OCI-LY1 (cell line): ENCODE results near the gene PPP1CC.

Source experiments
- H2AFZ ChIP-seq: fragments of 200-600 bp; sonication (generic), shearing (Covaris generic); 2 replicates; pipeline ENCODE4 v1.6.0; 2014; ENCODE audit warnings: antibody characterized with exemption, mild to moderate bottlenecking, low read length
- H3F3A ChIP-seq: fragments of 200-600 bp; sonication (generic), shearing (Covaris generic); 2 replicates; pipeline ENCODE4 v1.6.0; 2014; ENCODE audit warnings: mild to moderate bottlenecking, antibody characterized with exemption, low read length, moderate library complexity; ENCODE audit not compliant: insufficient read depth
- H3K27ac ChIP-seq: fragments of 200-600 bp; sonication (generic); 2 replicates; pipeline ENCODE4 v1.5.1; 2014; ENCODE audit warnings: low read length, mixed run types, mild to moderate bottlenecking, low read depth; ENCODE audit not compliant: poor library complexity, severe bottlenecking
- H3K27me3 ChIP-seq: fragments of 200-600 bp; sonication (generic); 2 replicates; pipeline ENCODE4 v1.6.0; 2014; ENCODE audit warnings: antibody characterized with exemption, mild to moderate bottlenecking, low read length, moderate library complexity; ENCODE audit not compliant: insufficient read depth
- H3K36me3 ChIP-seq: fragments of 200-600 bp; sonication (generic); 2 replicates; pipeline ENCODE4 v1.6.1; 2014; ENCODE audit warnings: mild to moderate bottlenecking, antibody characterized with exemption, low read length, moderate library complexity, mixed read lengths; ENCODE audit not compliant: insufficient read depth
- H3K4me1 ChIP-seq: fragments of 200-600 bp; sonication (generic); 2 replicates; pipeline ENCODE4 v1.5.1; 2014; ENCODE audit warnings: mild to moderate bottlenecking, low read length, moderate library complexity; ENCODE audit not compliant: insufficient read depth, severe bottlenecking
- H3K4me2 ChIP-seq: fragments of 200-600 bp; sonication (generic), shearing (Covaris generic); 2 replicates; pipeline ENCODE4 v1.6.1; 2014; ENCODE audit warnings: low read length
- H3K4me3 ChIP-seq: fragments of 200-600 bp; sonication (generic); 2 replicates; pipeline ENCODE4 v1.5.1; 2014; ENCODE audit warnings: low read length, low read depth, mild to moderate bottlenecking, mixed read lengths; ENCODE audit not compliant: poor library complexity, severe bottlenecking
- H3K79me2 ChIP-seq: fragments of 200-600 bp; shearing (Covaris generic); 2 replicates; pipeline ENCODE4 v1.6.1; 2016; ENCODE audit warnings: mixed run types, low read length, mixed read lengths; ENCODE audit not compliant: insufficient read depth
- H3K9ac ChIP-seq: fragments of 200-600 bp; sonication (generic), shearing (Covaris generic); 2 replicates; pipeline ENCODE4 v1.6.1; 2014; ENCODE audit warnings: mild to moderate bottlenecking, low read length, mixed read lengths
- H3K9me2 ChIP-seq: fragments of 200-600 bp; sonication (generic), shearing (Covaris generic); 2 replicates; pipeline ENCODE4 v1.6.1; 2014; ENCODE audit warnings: low read depth, mild to moderate bottlenecking, low read length, mixed read lengths
- H3K9me3 ChIP-seq: fragments of 200-600 bp; shearing (Covaris generic); 2 replicates; pipeline ENCODE4 v1.6.1; 2014; ENCODE audit warnings: low read length, mixed read lengths
- H4K20me1 ChIP-seq: fragments of 200-600 bp; sonication (generic), shearing (Covaris generic); 2 replicates; pipeline ENCODE4 v1.6.0; 2016; ENCODE audit warnings: mild to moderate bottlenecking, low read length; ENCODE audit not compliant: insufficient read depth
- CTCF ChIP-seq: fragments of 200-600 bp; sonication (generic), shearing (Covaris generic); IDR thresholded peaks from 2 replicates; pipeline ENCODE4 v1.5.1; 2017; ENCODE audit warnings: mild to moderate bottlenecking, antibody characterized with exemption, low read length, moderate library complexity, mixed read lengths
- EZH2 ChIP-seq: fragments of 200-600 bp; sonication (generic), shearing (Covaris generic); IDR thresholded peaks from 2 replicates; pipeline ENCODE4 v1.8.0; 2017; ENCODE audit warnings: borderline replicate concordance, mixed run types, mild to moderate bottlenecking, antibody characterized with exemption, low read length, moderate library complexity, mixed read lengths

Gene PPP1CC

GRCh38 chr12:110689281-110690126, 53.2 kb downstream of the PPP1CC start:
- Histone ChIP-seq H3K4me1 (peaks cover 65% of the 10 kb centered on the region), H3K9ac (peak overlapping the region; percentile 69), H3K27ac (peak overlapping the region; percentile 95), H4K20me1 (no peaks in the 10 kb centered on the region), H3K4me3 (peak overlapping the region; percentile 71), H3K9me2 (no peaks in the 10 kb centered on the region), H3K27me3 (no peaks in the 10 kb centered on the region), H3K36me3 (peaks cover 16% of the 10 kb centered on the region), H3K9me3 (no peaks in the 10 kb centered on the region), H3K79me2 (no peaks in the 10 kb centered on the region), H2AFZ (no peak overlapping the region), H3F3A (no peaks in the 10 kb centered on the region), H3K4me2 (peak overlapping the region; percentile 67)
- TF ChIP-seq CTCF (no peak), EZH2 (no peak)

- no peaks in the 10 kb centered on the region for H3K79me2 ChIP-seq
- peak within 1 kb of the TSS; percentile 95 for H3K27ac ChIP-seq
- H3K9me3 ChIP-seq: no peaks in the 10 kb centered on the region
- peak within 1 kb of the TSS; percentile 88 for H3K4me2 ChIP-seq
- H2AFZ ChIP-seq: no peak within 1 kb of the TSS
- peak within 1 kb of the TSS; percentile 71 for H3K4me3 ChIP-seq
- no peaks in the 10 kb centered on the region for H3K9me2 ChIP-seq
- H3K9ac ChIP-seq: peak within 1 kb of the TSS; percentile 81
- H3F3A ChIP-seq: no peaks in the 10 kb centered on the region
- no peaks in the 10 kb centered on the region for H3K27me3 ChIP-seq
- H4K20me1 ChIP-seq: no peaks in the 10 kb centered on the region
- H3K36me3 ChIP-seq: peaks cover 20% of the 10 kb centered on the region
- H3K4me1 ChIP-seq: peaks cover 56% of the 10 kb centered on the region
- TF ChIP-seq CTCF (no peak), EZH2 (no peak)
Observed at GRCh38 chr12:110688446-110689280, 54.0 kb downstream of the PPP1CC start, which contains the start of gene HVCN1. Gene HVCN1, minus strand, starts transcription at chr12:110689115. Its CDS starts 5,870 bp downstream, at chr12:110683245.

GRCh38 chr12:110687396-110688169, 55.1 kb downstream of the PPP1CC start:
- peak overlapping the region; percentile 71 for H3K4me3 ChIP-seq
- peak overlapping the region; percentile 64 for H3K27ac ChIP-seq
- H3F3A ChIP-seq: no peaks in the 10 kb centered on the region
- H3K9ac ChIP-seq: peak overlapping the region; percentile 81
- no peaks in the 10 kb centered on the region for H3K27me3 ChIP-seq
- TF ChIP-seq EZH2: no peak
- TF ChIP-seq CTCF: no peak
- no peaks in the 10 kb centered on the region for H3K9me2 ChIP-seq
- no peaks in the 10 kb centered on the region for H4K20me1 ChIP-seq
- no peak overlapping the region for H2AFZ ChIP-seq
- no peaks in the 10 kb centered on the region for H3K79me2 ChIP-seq
- peak overlapping the region; percentile 88 for H3K4me2 ChIP-seq
- peaks cover 49% of the 10 kb centered on the region for H3K4me1 ChIP-seq
- H3K9me3 ChIP-seq: no peaks in the 10 kb centered on the region
- H3K36me3 ChIP-seq: peaks cover 27% of the 10 kb centered on the region
